ENCODE measurements around the gene HOXA6.

The HOXA6 gene

GRCh38 chr7:27184337-27185012 lies 36.9 kb upstream of the HOXA6 start:
- ATAC-seq: peak; percentile 30 to 31

GRCh38 chr7:27183682-27184336 lies 36.2 kb upstream of the HOXA6 start:
- no peak for ATAC-seq

- ATAC-seq: no peak
Measured at GRCh38 chr7:27182861-27183681, 35.5 kb upstream of the HOXA6 start.

GRCh38 chr7:27182285-27182841 lies 34.8 kb upstream of the HOXA6 start:
- no peak for ATAC-seq

- ATAC-seq: no peak
Measured at GRCh38 chr7:27181795-27182275, 34.3 kb upstream of the HOXA6 start.

GRCh38 chr7:27180431-27181420 lies 33.2 kb upstream of the HOXA6 start:
- ATAC-seq: no peak

GRCh38 chr7:27179503-27180430 lies 32.2 kb upstream of the HOXA6 start:
- ATAC-seq: peak; percentile 55 to 60

- no peak for ATAC-seq
Measured at GRCh38 chr7:27179030-27179429, 31.5 kb upstream of the HOXA6 start.

- ATAC-seq: no peak
Measured at GRCh38 chr7:27178366-27178765, 30.8 kb upstream of the HOXA6 start.

- no peak for ATAC-seq
Measured at GRCh38 chr7:27177795-27178320, 30.3 kb upstream of the HOXA6 start.

- ATAC-seq: no peak
Measured at GRCh38 chr7:27176962-27177794, 29.6 kb upstream of the HOXA6 start.

- no peak for ATAC-seq
Measured at GRCh38 chr7:27176524-27176845, 28.9 kb upstream of the HOXA6 start.

- no peak for ATAC-seq
Measured at GRCh38 chr7:27175626-27176523, 28.3 kb upstream of the HOXA6 start.

- ATAC-seq: no peak
Measured at GRCh38 chr7:27174874-27175625, 27.5 kb upstream of the HOXA6 start.

GRCh38 chr7:27173956-27174873 lies 26.6 kb upstream of the HOXA6 start, which contains the start of gene HOXA10:
Gene HOXA10 (minus strand): TSS chr7:27174320. CDS start chr7:27174306, 14 bp downstream.
- peak in 1 of 2 donors; percentile 24 for ATAC-seq

GRCh38 chr7:27173511-27173955 lies 26.0 kb upstream of the HOXA6 start:
- peak; percentile 55 to 65 for ATAC-seq

Measured in activated CD4-positive, CD25-positive, alpha-beta regulatory T cell treated with anti-CD3 and anti-CD28 coated beads, Interleukin-2, amount 50 U/mL, for 24 hours (primary cell).